A549 (cell line): Measurements from ENCODE around the gene ACIN1. TPM values are rescaled to one million over a fixed set of nuclear protein-coding genes. Genes with fewer than 3 reads are reported as not detected.
A peak's percentile ranks its signal among the peaks of the same experiment; 100 is the strongest.

Source experiments
- ATAC-seq, 2 experiments: fragments of 200-7000 bp in 1 of 2; fragments of >200 bp in 1 of 2; cut with Nextera tagmentation in 1 of 2; cut with Tn5 transposase in 1 of 2; 3 replicates each; pipeline versions ENCODE4 v1.8.0 to v1.9.1; 2018 to 2020; ENCODE audit warnings: mild to moderate bottlenecking in 1 of 2, moderate library complexity in 1 of 2
- CTCF ChIA-PET: fragments of 300-600 bp; sonication (Branson Sonifier 250); formaldehyde crosslinking; extraction: SDS; loops from one replicate; lab custom pipeline; 2021; ENCODE audit warnings: antibody characterized with exemption, inconsistent platforms; lab: Yijun Ruan, JAX
- POLR2A ChIA-PET: fragments of 350-600 bp; formaldehyde crosslinking; extraction: SDS; loops from one replicate; lab custom pipeline; 2021; ENCODE audit warnings: antibody characterized with exemption, inconsistent platforms; lab: Yijun Ruan, JAX
- DNase-seq, 2 experiments: peaks; one replicate each; pipeline versions ENCODE4 v3.0.0 to v3.0.0-alpha.2; 2011 to 2016; ENCODE audit warnings: low read depth in 1 of 2, low spot score in 1 of 2
- FAIRE-seq: peaks from 2 replicates; lab custom pipeline; 2011; peaks lifted over from hg19 to GRCh38; lab: Jason Lieb, UNC
- H3K27ac ChIP-seq, 2 experiments: fragments of >200 bp; sonication (Bioruptor Twin); formaldehyde crosslinking; 3 replicates each; pipeline ENCODE4 v1.5.1; 2016 to 2017
- H3K4me1 ChIP-seq: fragments of >200 bp; sonication (Bioruptor Twin); formaldehyde crosslinking; 3 replicates; pipeline ENCODE4 v1.6.1; 2016
- H3K4me2 ChIP-seq: fragments of >200 bp; sonication (Bioruptor Twin); formaldehyde crosslinking; 3 replicates; pipeline ENCODE4 v1.6.1; 2016
- H3K4me3 ChIP-seq: fragments of >200 bp; sonication (Bioruptor Twin); formaldehyde crosslinking; 3 replicates; pipeline ENCODE4 v1.5.1; 2016
- H3K9me3 ChIP-seq: fragments of >200 bp; sonication (Bioruptor Twin); formaldehyde crosslinking; 3 replicates; pipeline ENCODE4 v1.6.1; 2016
- BHLHE40 ChIP-seq: IDR thresholded peaks from 2 replicates; pipeline ENCODE4 v1.6.1; 2012; ENCODE audit warnings: low read depth, low read length, inconsistent platforms
- CBX8 ChIP-seq: fragments of 200-600 bp; sonication (generic); IDR thresholded peaks from 2 replicates; pipeline ENCODE4 v1.6.1; 2016
- CEBPB ChIP-seq, 2 experiments: fragments of >200 bp in 1 of 2; sonication (Bioruptor Twin) in 1 of 2; formaldehyde crosslinking in 1 of 2; IDR thresholded peaks; 2 replicates each; pipeline ENCODE4 v1.6.1; 2012 to 2016
- CHD2 ChIP-seq: fragments of 150-350 bp; IDR thresholded peaks from 2 replicates; pipeline ENCODE4 v1.6.1; 2014; ENCODE audit warnings: low read length; ENCODE audit not compliant: partially characterized antibody
- FOSB ChIP-seq: fragments of 250-450 bp; sonication (Bioruptor Pico); IDR thresholded peaks from 2 replicates; pipeline ENCODE4 v1.5.0; 2020; ENCODE audit warnings: mild to moderate bottlenecking, moderate library complexity
- HOXA7 ChIP-seq: fragments of 250-450 bp; sonication (Bioruptor Pico); IDR thresholded peaks from 2 replicates; pipeline ENCODE4 v1.5.0; 2020; ENCODE audit warnings: mild to moderate bottlenecking, moderate library complexity
- HOXB13 ChIP-seq: fragments of 250-450 bp; sonication (Bioruptor Pico); IDR thresholded peaks from 2 replicates; pipeline ENCODE4 v1.5.0; 2020; ENCODE audit warnings: low read depth, mild to moderate bottlenecking, moderate library complexity
- HOXB5 ChIP-seq: fragments of 250-450 bp; sonication (Bioruptor Pico); IDR thresholded peaks from 2 replicates; pipeline ENCODE4 v1.5.0; 2020; ENCODE audit warnings: mild to moderate bottlenecking, moderate library complexity
- JUNB ChIP-seq: fragments of >200 bp; sonication (Bioruptor Twin); formaldehyde crosslinking; IDR thresholded peaks from 2 replicates; pipeline ENCODE4 v1.6.1; 2016
- MAFK ChIP-seq: fragments of 450-650 bp; IDR thresholded peaks from 2 replicates; pipeline ENCODE4 v1.6.1; 2014; ENCODE audit not compliant: partially characterized antibody
- MAZ ChIP-seq: fragments of 150-350 bp; IDR thresholded peaks from 2 replicates; pipeline ENCODE4 v1.6.1; 2014; ENCODE audit warnings: antibody characterized with exemption, low read depth, low read length, borderline replicate concordance
- MYC ChIP-seq: IDR thresholded peaks from 2 replicates; pipeline ENCODE4 v1.6.1; 2012; ENCODE audit warnings: mild to moderate bottlenecking, inconsistent platforms, low read length, improper control_type of control experiment, borderline replicate concordance
- NR3C1 ChIP-seq: fragments of >200 bp; sonication (Bioruptor Twin); formaldehyde crosslinking; IDR thresholded peaks from 3 replicates; pipeline ENCODE4 v1.6.1; 2017
- RAD21 ChIP-seq, 2 experiments: fragments of >200 bp in 1 of 2; sonication (Bioruptor Twin) in 1 of 2; formaldehyde crosslinking in 1 of 2; IDR thresholded peaks in 1 of 2; conservative IDR thresholded peaks in 1 of 2; 2 replicates in 1 of 2; 3 replicates in 1 of 2; pipeline ENCODE4 v1.6.1; 2012 to 2018; ENCODE audit warnings: inconsistent platforms in 1 of 2
- RARB ChIP-seq: fragments of 250-450 bp; sonication (Bioruptor Pico); IDR thresholded peaks from 2 replicates; pipeline ENCODE4 v1.8.0; 2021; ENCODE audit warnings: mild to moderate bottlenecking, moderate library complexity
- RCOR1 ChIP-seq: fragments of 150-350 bp; IDR thresholded peaks from 2 replicates; pipeline ENCODE4 v1.6.1; 2014; ENCODE audit warnings: antibody characterized with exemption, low read length, low read depth
- RNF2 ChIP-seq: fragments of 200-600 bp; sonication (generic); IDR thresholded peaks from 2 replicates; pipeline ENCODE4 v1.6.1; 2016; ENCODE audit warnings: low read depth, mild to moderate bottlenecking, antibody characterized with exemption, moderate library complexity, borderline replicate concordance
- TFCP2L1 ChIP-seq: fragments of 250-450 bp; sonication (Bioruptor Pico); IDR thresholded peaks from 2 replicates; pipeline ENCODE4 v1.5.0; 2021; ENCODE audit warnings: mild to moderate bottlenecking
- ZC3H11A ChIP-seq: fragments of 450-650 bp; IDR thresholded peaks from 2 replicates; pipeline ENCODE4 v1.6.1; 2014; ENCODE audit warnings: antibody characterized with exemption, mild to moderate bottlenecking
- WGBS: methylation state at CpG from one replicate; pipeline ENCODE4 v1.1.6; 2017; ENCODE audit errors: missing lambda C conversion rate; 5-methylcytosine and 5-hydroxymethylcytosine counted together
- polyA plus RNA-seq, 4 experiments: library from polyadenylated mRNA; depleted of rRNA in 3 of 4; stranded (reverse); fragments of >200 nt; fragmentation: RNase III in 1 of 4; extraction: RNeasy Plus Mini Kit Qiagen cat#74134 plus additional on column Dnase treatment in 1 of 4; gene quantifications; 2 replicates in 3 of 4; 3 replicates in 1 of 4; pipeline ENCODE4 v1.2.3, GENCODE V29; 2011 to 2017
- TF ChIP-seq, protein P1 (sequence below): IDR thresholded peaks from 2 replicates; pipeline ENCODE4 v1.6.1; 2012
- TF ChIP-seq, protein P2 (sequence below): IDR thresholded peaks from 2 replicates; pipeline ENCODE4 v1.6.1; 2012
- TF ChIP-seq, protein P3 (sequence below): fragments of 450-650 bp; IDR thresholded peaks from 2 replicates; pipeline ENCODE4 v1.6.1; 2014; ENCODE audit warnings: antibody characterized with exemption
- TF ChIP-seq, protein P4 (sequence below): fragments of 250-450 bp; sonication (Bioruptor Pico); IDR thresholded peaks from 2 replicates; pipeline ENCODE4 v1.5.0; 2020; ENCODE audit warnings: low read depth, mild to moderate bottlenecking, moderate library complexity
- TF ChIP-seq, protein P5 (sequence below): fragments of 250-450 bp; sonication (Bioruptor Pico); IDR thresholded peaks from 2 replicates; pipeline ENCODE4 v1.5.0; 2021; ENCODE audit warnings: mild to moderate bottlenecking, moderate library complexity, borderline replicate concordance
- TF ChIP-seq, protein P6 (sequence below): fragments of >200 bp; sonication (Bioruptor Twin); formaldehyde crosslinking; IDR thresholded peaks from 2 replicates; pipeline ENCODE4 v1.6.1; 2016
- TF ChIP-seq, protein P7 (sequence below): fragments of >200 bp; sonication (Bioruptor Twin); formaldehyde crosslinking; IDR thresholded peaks from 3 replicates; pipeline ENCODE4 v1.6.1; 2016
- TF ChIP-seq, protein P8 (sequence below): IDR thresholded peaks from 2 replicates; pipeline ENCODE4 v1.6.1; 2012; ENCODE audit warnings: low read depth, borderline replicate concordance

The ACIN1 gene
- polyA plus RNA-seq, 2 of the 4 experiments (the other 2 are of a cell fraction): 140 to 147 TPM

DNA sequence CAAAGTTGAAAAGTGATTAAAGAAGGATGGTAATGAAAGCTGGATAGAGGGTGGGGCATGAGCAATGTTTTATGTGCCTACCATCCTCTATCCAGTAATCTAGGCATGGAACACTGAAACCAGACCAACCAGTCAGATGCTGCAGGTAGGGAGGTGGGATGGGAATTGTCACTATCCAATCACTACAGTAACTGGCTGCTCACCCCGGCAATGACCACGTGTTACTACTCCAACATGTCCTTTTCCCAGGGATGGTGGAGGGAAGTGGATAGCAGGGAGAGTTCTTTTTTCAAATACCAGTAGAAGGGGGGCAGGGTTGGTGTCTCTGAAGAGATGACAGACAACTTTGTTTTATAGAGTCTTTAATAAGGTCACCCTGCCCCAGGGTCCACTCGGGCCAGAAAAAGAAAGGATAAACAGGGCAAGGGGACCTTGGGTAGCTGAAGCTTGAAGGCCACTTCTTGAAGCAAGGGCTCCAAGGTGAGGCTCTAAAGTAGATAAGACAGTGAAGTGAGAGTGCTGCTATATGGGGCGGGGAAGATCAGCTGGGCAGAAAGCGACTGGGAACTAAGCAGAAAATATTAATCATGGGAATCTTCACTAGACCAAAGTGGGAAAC is 22.9 kb downstream of the ACIN1 start:
- no peak for TF ChIP-seq CHD2
- TF ChIP-seq CBX8: no peak
- 53% methylated on average over 5 of the region's 5 CpGs for WGBS
- peak overlapping the region; percentile 69; the same call in 2 of the 3 replicates for H3K4me3 ChIP-seq
- no peak for FAIRE-seq
- ATAC-seq: peak; percentile 13 to 25; a peak in 3 of 6 replicates
- ChIA-PET CTCF (interaction anchor here (0.9 to 4.3 kb wide), 15 partner anchors 8 to 115 kb away, joined by 3 to 24 read pairs (median 11); partner anchors contain the start of genes ACIN1, C14orf119 and CDH24), POLR2A (interaction anchor here (0.5 to 3.7 kb wide), 8 partner anchors 10 to 230 kb away, joined by 3 to 36 read pairs (median 6); partner anchors contain the start of genes ACIN1, C14orf119, PPP1R3E and PRMT5)
- H3K4me2 ChIP-seq: peak overlapping the region; percentile 97
- no peaks in the 10 kb centered on the region for H3K9me3 ChIP-seq
- H3K27ac ChIP-seq: peak overlapping the region; percentile 84 to 92
- peaks cover 37% of the 10 kb centered on the region for H3K4me1 ChIP-seq
- no peak for DNase-seq

DNA sequence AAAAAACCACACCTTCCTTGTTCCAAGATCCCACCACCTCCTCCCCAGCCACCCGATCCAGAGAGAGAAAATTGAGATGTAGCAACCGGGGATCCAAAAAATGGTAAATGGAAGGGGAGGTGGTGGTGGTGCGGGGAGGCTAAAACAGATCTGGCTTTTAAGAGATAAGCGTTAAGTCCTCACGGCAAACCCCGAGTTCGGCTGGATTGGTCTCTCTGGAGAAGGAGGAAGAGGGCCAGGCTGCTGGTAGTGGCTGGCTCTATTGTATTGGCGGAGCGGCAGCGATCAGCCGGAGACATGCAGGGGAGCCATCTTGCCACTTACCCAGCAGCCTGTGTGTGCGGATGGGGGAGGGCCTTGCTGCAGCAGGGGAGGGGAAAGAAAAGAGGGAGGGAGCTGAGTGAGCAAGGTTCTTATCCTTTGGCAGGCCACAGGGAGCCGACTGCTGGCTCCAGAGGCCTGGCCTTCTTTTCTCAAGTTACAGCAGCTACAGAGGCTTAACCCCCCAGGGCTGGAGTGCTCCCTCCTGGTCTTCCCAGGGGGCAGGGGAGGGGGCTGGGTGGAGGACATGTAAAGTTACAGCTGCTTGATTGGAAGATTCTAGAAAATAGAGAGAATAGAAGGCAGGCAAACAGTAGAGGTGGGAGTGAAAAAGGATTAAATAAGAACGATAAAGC is 23.6 kb downstream of the ACIN1 start:
- peak overlapping the region; percentile 69 for H3K4me3 ChIP-seq
- H3K27ac ChIP-seq: peak overlapping the region; percentile 84 to 92
- peak; percentile 94 for ATAC-seq
- H3K4me2 ChIP-seq: peak overlapping the region; percentile 97
- H3K4me1 ChIP-seq: peaks cover 32% of the 10 kb centered on the region
- POLR2A ChIA-PET: interaction anchor here (0.5 to 3.7 kb wide), 8 partner anchors 9 to 230 kb away, joined by 3 to 36 read pairs (median 6); partner anchors contain the start of genes ACIN1, C14orf119, PPP1R3E and PRMT5
- no peaks in the 10 kb centered on the region for H3K9me3 ChIP-seq
- FAIRE-seq: no peak
- DNase-seq: peak; percentile 91 to 96
- WGBS: 3% methylated on average over 14 of the region's 14 CpGs
- CTCF ChIA-PET: interaction anchor here (0.6 to 4.3 kb wide), 19 partner anchors 8 to 144 kb away, joined by 3 to 24 read pairs (median 5); partner anchors contain the start of genes ACIN1, C14orf119 and CDH24
- TF ChIP-seq MAFK (peak; percentile 18), JUNB (no peak), MAZ (0 out of 2 replicates have a peak, but pooled peaks have one; percentile 23), RCOR1 (no peak), RAD21 (conservative IDR thresholded peaks at IDR 0.05 in 1 of 2, IDR thresholded peaks at IDR 0.05 in 1 of 2) (no peak), RNF2 (no peak), HOXB5 (CRISPR knock-in tag) (no peak), CHD2 (no peak), TFCP2L1 (no peak), NR3C1 (no peak), ZC3H11A (no peak), RARB (CRISPR knock-in tag) (no peak), HOXA7 (CRISPR knock-in tag) (no peak), FOSB (CRISPR knock-in tag) (no peak; the same call in 1 of the 2 replicates), HOXB13 (no peak), MYC (no peak), BHLHE40 (no peak), CEBPB (IDR thresholded peaks at IDR 0.05) (no peak)
- TF ChIP-seq, protein P1, sequence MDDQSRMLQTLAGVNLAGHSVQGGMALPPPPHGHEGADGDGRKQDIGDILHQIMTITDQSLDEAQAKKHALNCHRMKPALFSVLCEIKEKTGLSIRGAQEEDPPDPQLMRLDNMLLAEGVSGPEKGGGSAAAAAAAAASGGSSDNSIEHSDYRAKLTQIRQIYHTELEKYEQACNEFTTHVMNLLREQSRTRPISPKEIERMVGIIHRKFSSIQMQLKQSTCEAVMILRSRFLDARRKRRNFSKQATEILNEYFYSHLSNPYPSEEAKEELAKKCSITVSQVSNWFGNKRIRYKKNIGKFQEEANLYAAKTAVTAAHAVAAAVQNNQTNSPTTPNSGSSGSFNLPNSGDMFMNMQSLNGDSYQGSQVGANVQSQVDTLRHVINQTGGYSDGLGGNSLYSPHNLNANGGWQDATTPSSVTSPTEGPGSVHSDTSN: no peak
- TF ChIP-seq, protein P2, sequence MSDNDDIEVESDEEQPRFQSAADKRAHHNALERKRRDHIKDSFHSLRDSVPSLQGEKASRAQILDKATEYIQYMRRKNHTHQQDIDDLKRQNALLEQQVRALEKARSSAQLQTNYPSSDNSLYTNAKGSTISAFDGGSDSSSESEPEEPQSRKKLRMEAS: peak; percentile 48; the same call in 1 of the 2 replicates
- TF ChIP-seq, protein P3, sequence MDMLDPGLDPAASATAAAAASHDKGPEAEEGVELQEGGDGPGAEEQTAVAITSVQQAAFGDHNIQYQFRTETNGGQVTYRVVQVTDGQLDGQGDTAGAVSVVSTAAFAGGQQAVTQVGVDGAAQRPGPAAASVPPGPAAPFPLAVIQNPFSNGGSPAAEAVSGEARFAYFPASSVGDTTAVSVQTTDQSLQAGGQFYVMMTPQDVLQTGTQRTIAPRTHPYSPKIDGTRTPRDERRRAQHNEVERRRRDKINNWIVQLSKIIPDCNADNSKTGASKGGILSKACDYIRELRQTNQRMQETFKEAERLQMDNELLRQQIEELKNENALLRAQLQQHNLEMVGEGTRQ: no peak
- TF ChIP-seq, protein P4, sequence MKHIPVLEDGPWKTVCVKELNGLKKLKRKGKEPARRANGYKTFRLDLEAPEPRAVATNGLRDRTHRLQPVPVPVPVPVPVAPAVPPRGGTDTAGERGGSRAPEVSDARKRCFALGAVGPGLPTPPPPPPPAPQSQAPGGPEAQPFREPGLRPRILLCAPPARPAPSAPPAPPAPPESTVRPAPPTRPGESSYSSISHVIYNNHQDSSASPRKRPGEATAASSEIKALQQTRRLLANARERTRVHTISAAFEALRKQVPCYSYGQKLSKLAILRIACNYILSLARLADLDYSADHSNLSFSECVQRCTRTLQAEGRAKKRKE (CRISPR knock-in tag): no peak
- TF ChIP-seq, protein P5, sequence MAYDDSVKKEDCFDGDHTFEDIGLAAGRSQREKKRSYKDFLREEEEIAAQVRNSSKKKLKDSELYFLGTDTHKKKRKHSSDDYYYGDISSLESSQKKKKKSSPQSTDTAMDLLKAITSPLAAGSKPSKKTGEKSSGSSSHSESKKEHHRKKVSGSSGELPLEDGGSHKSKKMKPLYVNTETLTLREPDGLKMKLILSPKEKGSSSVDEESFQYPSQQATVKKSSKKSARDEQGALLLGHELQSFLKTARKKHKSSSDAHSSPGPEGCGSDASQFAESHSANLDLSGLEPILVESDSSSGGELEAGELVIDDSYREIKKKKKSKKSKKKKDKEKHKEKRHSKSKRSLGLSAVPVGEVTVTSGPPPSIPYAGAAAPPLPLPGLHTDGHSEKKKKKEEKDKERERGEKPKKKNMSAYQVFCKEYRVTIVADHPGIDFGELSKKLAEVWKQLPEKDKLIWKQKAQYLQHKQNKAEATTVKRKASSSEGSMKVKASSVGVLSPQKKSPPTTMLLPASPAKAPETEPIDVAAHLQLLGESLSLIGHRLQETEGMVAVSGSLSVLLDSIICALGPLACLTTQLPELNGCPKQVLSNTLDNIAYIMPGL: no peak
- TF ChIP-seq, protein P6, sequence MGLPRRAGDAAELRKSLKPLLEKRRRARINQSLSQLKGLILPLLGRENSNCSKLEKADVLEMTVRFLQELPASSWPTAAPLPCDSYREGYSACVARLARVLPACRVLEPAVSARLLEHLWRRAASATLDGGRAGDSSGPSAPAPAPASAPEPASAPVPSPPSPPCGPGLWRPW: no peak
- TF ChIP-seq, protein P7, sequence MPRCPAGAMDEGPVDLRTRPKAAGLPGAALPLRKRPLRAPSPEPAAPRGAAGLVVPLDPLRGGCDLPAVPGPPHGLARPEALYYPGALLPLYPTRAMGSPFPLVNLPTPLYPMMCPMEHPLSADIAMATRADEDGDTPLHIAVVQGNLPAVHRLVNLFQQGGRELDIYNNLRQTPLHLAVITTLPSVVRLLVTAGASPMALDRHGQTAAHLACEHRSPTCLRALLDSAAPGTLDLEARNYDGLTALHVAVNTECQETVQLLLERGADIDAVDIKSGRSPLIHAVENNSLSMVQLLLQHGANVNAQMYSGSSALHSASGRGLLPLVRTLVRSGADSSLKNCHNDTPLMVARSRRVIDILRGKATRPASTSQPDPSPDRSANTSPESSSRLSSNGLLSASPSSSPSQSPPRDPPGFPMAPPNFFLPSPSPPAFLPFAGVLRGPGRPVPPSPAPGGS: peak; percentile 75; the same call in 2 of the 3 replicates
- TF ChIP-seq, protein P8, sequence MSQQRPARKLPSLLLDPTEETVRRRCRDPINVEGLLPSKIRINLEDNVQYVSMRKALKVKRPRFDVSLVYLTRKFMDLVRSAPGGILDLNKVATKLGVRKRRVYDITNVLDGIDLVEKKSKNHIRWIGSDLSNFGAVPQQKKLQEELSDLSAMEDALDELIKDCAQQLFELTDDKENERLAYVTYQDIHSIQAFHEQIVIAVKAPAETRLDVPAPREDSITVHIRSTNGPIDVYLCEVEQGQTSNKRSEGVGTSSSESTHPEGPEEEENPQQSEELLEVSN: no peak
